A549 treated with DMSO at 1 μM for 4 hours (cell line): Measurements from ENCODE around the gene FAM236D. TPM values are rescaled to one million over a fixed set of nuclear protein-coding genes. Genes with fewer than 3 reads are reported as not detected.

Experiments used
- total RNA-seq: library from RNA; stranded (reverse); fragments of 200-300 nt; extraction: Qiagen RNA extraction; gene quantifications from 5 replicates; pipeline ENCODE4 v1.2.3, GENCODE V29; 2022; ENCODE audit warnings: low read depth

Gene FAM236D
- total RNA-seq, result not detected in 5 replicates

DNA sequence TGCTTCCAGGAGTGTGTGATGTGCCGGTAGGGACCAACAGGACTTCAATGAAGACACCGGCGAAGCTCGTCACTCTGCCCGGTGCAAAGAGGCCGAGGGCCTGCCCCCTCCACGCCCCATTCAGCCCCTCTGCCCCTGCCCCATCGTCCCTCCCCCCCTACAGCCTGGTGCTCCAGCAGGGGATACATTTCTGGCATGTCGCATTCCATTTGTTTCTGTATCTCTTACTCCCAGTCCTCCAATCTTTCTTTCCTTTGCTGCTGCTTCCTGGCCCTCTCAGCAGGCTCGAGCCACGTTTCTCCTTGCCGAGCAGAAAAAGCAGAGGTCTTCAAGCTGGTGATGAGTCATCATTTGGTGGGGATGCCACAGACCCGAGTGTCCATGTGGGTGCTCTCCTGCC is at the start of gene FAM236D:
FAM236D (minus strand) TSS at position 101 of the 400 bp plus-strand sequence; CDS start at position 1, 100 bp downstream.

DNA sequence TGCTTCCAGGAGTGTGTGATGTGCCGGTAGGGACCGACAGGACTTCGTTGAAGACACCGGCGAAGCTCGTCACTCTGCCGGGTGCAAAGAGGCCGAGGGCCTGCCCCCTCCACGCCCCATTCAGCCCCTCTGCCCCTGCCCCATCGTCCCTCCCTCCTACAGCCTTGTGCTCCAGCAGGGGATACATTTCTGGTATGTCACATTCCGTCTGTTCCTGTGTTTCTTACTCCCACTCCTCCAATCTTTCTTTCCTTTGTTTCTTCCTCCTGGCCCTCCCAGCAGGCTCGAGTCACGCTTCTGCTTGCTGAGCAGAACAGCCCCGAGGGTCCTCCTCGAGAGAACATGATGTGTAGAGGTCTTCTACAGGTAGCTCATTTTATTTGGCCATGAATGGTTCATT is 25.4 kb downstream of the FAM236D start, which contains the start of gene FAM236B:
FAM236B (minus strand) TSS at position 101 of the 400 bp plus-strand sequence; CDS start at position 1, 100 bp downstream.

DNA sequence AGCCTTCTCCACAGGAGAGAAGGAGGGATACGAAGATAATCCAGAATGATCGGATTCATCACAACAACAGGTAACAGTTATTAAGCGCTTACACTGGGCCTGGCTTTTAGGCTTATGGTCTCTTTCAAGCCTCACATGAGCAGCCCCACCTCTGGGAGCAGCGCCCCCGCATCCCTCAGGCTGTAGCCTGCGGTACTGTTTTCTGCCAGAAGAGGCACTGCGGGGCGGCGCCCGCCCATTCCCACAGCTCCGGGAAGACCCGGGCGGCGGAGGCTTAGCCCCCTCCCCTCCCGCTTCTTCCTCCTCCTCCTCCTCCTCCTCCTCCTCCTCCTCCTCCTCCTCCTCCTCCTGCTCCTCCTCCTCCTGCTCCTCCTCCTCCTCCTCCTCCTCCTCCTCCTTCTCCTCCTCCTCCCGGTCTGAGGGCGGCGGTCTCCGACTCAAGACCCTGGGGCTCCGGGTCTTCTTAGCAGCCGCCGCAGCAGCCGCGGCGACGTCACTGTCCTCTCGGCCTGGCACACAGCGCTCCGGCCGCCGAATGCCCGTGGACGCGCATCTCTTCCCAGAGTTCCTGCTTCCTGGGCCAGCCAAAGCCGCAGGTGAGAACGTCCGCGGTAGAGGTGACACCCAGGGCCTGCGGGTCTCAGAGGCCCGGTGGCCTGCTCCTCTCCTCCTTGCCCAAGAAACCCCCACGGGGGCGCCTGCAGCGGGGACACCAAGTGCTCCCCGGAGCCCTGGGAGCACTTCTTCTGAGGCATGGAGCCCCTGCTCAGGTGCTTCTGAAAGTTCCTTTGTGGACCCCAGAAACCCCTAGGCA is 31.1 kb downstream of the FAM236D start, which contains the start of gene DMRTC1B:
DMRTC1B (plus strand) TSS at position 238 of the 814 bp plus-strand sequence. CDS start 68,246 bp downstream, outside the sequence.

Other genes starting within 250 kb of the FAM236D start
- 22.2 to 25.7 TPM (median 24.5 TPM) in 5 replicates for gene HDAC8, start 235.4 kb downstream of the FAM236D start, total RNA-seq
- 16.8 to 22.8 TPM (median 21.6 TPM) in 5 replicates for gene PHKA1, start 93.9 kb downstream of the FAM236D start, total RNA-seq
- not detected in 5 replicates for gene DMRTC1B, start 31.3 kb downstream of the FAM236D start, total RNA-seq
- not detected in 5 replicates for gene FAM236B, start 25.6 kb downstream of the FAM236D start, total RNA-seq
- gene FAM236C, start 104.4 kb upstream of the FAM236D start, total RNA-seq, result not detected in 5 replicates
- not detected in 5 replicates for gene FAM236A, start 130.0 kb upstream of the FAM236D start, total RNA-seq
- not detected in 5 replicates for gene DMRTC1, start 135.6 kb upstream of the FAM236D start, total RNA-seq
- gene PABPC1L2B, start 194.7 kb upstream of the FAM236D start, total RNA-seq, result not detected in 5 replicates